Lower leg skin (tissue), 4 donors: ENCODE results near the gene OSBPL5. TPM values are rescaled to one million over a fixed set of nuclear protein-coding genes. Genes with fewer than 3 reads are reported as not detected.

ENCODE experiments used
- DNase-seq, 2 donors: peaks; one replicate each; pipeline ENCODE4 v3.0.0-alpha.2; 2019; ENCODE audit warnings: low spot score in 2 of 2
- H3K4me3 ChIP-seq: fragments of 200-600 bp; sonication (generic); 2 replicates; pipeline ENCODE4 v1.5.1; 2017; ENCODE audit warnings: mild to moderate bottlenecking, low read depth; ENCODE audit not compliant: poor library complexity, severe bottlenecking
- POLR2A ChIP-seq, 2 donors: fragments of 450-650 bp; IDR thresholded peaks; one replicate each; pipeline ENCODE4 v1.6.1; 2016 to 2017; ENCODE audit warnings: antibody characterized with exemption in 2 of 2, mild to moderate bottlenecking in 1 of 2, moderate library complexity in 1 of 2
- WGBS, 2 donors: methylation state at CpG; one replicate each; pipeline ENCODE4 v1.1.5; 2018; 5-methylcytosine and 5-hydroxymethylcytosine counted together
- intact Hi-C: fragments of 100-400 bp; cut with DNase I; formaldehyde crosslinking; loops from one replicate; pipeline ENCODE4 v1.15.0; 2023; ENCODE audit warnings: low total_unique reads
- total RNA-seq, 4 donors: library from RNA; depleted of rRNA; stranded (reverse); fragments of >200 nt; gene quantifications; one replicate each; pipeline ENCODE4 v1.1.0, GENCODE V29; 2016
- TF ChIP-seq, protein P1 (sequence below), 3 donors: fragments of 450-650 bp; IDR thresholded peaks; one replicate each; pipeline ENCODE4 v1.5.1; 2016; ENCODE audit warnings: antibody characterized with exemption in 3 of 3, mild to moderate bottlenecking in 3 of 3, moderate library complexity in 2 of 3

The OSBPL5 gene
- total RNA-seq, 4 donors from 2014 or later, result 39.0 to 77.4 (median 64.2) TPM

DNA sequence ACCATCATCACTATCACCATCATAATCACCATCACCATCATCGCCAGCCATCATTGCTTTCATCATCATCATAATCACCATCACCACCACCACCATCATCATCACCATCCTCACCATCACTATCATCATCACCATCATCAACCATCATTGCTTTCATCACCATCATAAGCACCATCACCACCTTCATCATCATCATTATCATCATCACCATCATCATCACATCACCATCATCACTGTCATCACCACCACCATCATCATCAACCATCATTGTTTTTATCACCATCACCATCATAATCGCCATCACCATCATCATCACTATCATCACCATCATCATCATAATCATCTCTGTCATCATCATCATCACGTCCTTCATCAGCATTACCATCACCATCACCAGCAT is 9.3 kb upstream of the OSBPL5 start:
- WGBS, 2 donors, result 81 to 93% methylated on average over 3 of the region's 3 CpGs
- intact Hi-C loops, result no loop called here
- no peak for TF ChIP-seq POLR2A (IDR thresholded peaks at IDR 0.05)
- TF ChIP-seq, protein P1, sequence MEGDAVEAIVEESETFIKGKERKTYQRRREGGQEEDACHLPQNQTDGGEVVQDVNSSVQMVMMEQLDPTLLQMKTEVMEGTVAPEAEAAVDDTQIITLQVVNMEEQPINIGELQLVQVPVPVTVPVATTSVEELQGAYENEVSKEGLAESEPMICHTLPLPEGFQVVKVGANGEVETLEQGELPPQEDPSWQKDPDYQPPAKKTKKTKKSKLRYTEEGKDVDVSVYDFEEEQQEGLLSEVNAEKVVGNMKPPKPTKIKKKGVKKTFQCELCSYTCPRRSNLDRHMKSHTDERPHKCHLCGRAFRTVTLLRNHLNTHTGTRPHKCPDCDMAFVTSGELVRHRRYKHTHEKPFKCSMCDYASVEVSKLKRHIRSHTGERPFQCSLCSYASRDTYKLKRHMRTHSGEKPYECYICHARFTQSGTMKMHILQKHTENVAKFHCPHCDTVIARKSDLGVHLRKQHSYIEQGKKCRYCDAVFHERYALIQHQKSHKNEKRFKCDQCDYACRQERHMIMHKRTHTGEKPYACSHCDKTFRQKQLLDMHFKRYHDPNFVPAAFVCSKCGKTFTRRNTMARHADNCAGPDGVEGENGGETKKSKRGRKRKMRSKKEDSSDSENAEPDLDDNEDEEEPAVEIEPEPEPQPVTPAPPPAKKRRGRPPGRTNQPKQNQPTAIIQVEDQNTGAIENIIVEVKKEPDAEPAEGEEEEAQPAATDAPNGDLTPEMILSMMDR (IDR thresholded peaks at IDR 0.05), result no peak
- DNase-seq, result no peak
- H3K4me3 ChIP-seq, result no peak overlapping the region

DNA sequence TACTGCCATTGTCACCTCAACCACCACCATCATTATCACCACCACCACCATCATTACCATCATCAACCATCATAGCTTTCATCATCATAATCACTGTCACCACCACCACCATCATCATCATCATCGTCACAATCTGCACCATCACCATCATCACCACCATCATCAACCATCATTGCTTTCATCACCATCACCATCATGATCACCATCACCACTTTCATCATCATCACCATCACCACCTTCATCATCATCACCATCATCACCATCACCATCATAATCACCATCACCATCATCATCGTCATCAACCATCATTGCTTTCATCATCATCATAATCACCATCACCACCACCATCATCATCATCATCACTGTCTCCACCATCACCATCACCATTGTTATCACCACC is 8.7 kb upstream of the OSBPL5 start:
- 94 to 95% methylated on average over 2 of the region's 2 CpGs for WGBS, 2 donors
- intact Hi-C loops, result no loop called here

DNA sequence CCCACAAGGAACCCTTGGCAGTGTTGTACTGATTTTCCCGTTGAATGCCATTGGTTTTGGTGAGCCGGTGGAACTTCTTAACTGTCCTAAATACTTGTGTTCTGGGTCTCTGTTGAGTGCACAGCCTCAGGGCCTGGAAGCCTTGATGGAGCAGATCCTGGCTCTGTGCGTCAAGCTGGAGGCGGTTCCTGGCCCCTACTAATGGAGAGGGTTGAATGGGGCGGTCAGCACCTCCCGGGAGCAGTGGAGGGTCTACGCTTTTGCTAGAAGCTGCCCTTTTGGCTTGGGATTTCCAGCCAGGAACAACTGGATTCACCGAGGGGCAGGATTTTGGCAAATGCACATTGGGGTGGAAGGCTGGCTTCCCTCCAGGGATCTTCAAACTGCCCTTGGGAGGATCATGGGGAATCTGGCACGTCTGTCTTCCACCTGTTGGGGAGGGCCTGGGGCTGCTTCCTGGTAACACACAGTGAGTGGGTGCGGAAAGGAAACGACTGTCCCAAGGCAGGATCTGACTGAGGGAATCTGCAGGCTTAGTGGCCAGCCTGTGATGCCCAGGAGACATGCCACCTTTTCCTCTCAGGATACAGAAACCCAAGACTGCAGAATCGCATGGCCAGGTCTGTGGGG is 6.9 kb upstream of the OSBPL5 start:
- 66 to 69% methylated on average over 12 of the region's 12 CpGs for WGBS, 2 donors
- no peak for DNase-seq
- intact Hi-C loops, result no loop called here
- H3K4me3 ChIP-seq, result no peak overlapping the region
- TF ChIP-seq, protein P1 (IDR thresholded peaks at IDR 0.05), result no peak
- no peak for TF ChIP-seq POLR2A (IDR thresholded peaks at IDR 0.05)

More for the DNA sequence above, 8.7 kb upstream of the OSBPL5 start:
- DNase-seq, result no peak
- no peak overlapping the region for H3K4me3 ChIP-seq
- TF ChIP-seq POLR2A (IDR thresholded peaks at IDR 0.05), result no peak
- TF ChIP-seq, protein P1 (IDR thresholded peaks at IDR 0.05), result no peak

DNA sequence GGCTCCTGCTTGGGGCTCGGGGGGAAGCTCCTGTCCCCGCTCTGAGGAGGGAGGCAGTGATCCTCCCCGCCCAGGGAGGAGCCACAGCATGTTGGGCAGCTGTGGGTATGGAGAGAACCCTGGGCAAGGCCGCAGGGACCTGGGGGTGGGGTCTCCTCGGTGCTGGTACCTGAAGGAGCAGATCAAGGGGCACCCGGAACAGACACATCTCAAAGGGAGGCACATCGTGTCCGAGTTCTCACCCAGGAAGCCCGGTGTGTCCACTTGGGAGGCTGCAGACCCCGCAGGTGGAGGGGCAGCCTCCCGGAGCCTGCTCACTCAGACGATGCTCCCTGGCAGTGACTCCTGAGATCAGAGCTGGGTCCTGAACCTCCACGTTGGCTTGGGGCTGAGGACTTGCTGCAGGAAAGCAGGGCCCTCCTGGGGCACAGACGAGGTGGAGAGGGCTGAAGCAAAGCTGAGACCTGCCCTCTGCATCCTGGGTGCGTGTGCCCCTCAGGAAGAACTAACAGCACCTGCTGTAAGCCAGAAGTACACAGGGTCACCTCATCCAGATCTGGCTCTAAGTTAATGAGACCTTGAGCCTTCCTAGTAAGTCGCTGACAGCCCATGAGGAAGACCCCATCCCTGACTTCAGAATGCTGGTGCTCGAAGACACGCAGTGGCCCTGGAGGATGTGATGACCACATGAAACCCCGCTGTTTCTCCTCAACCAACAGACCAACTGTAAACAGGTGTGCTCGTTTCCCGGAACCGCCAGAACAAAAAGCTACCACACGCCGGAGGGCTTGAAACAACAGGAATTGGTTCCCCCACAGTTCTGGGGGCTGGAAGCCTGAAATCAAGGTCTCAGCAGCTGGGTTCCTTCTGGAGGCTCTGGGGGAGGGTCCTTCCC is 5.9 kb upstream of the OSBPL5 start:
- TF ChIP-seq, protein P1 (IDR thresholded peaks at IDR 0.05), result no peak
- TF ChIP-seq POLR2A (IDR thresholded peaks at IDR 0.05), result no peak
- WGBS, 2 donors, result 85 to 90% methylated on average over 15 to 21 of the region's 24 CpGs
- no peak overlapping the region for H3K4me3 ChIP-seq
- intact Hi-C loops, result no loop called here
- no peak for DNase-seq

DNA sequence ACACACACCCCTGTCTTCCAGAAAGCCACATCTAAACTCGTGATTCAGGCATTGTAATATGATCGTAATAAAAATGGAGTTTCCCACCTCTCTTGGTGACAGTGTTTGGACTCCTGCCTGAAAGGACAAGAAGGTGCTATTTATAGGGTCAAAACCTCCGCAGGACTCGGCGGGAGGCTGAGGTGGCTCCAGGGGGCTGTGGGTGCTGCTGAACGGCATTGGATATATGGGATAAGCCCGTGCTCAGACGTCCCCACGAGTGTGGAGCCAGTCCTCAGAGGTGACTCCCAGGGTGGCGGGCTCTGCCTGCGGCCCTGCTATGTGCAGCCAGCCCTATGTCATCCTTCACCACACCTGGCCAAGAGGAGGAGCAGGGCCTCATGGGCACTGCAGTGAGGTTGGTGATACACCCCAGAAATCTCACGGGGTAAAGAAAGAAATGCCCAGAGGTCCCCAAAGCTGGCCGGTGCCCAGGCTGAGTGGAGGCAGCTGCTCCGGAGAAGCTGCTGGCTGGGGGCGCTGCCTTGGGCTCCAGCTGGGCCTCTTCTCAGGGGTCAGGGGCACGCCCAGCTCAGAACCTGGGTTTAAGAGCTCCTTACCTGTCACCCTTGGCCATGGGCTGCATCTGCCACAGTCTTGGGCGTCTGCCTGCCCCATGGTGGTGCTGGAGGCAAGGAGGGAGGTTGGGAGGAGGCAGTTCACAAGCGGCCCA is 5.1 kb upstream of the OSBPL5 start:
- no peak for DNase-seq
- H3K4me3 ChIP-seq, result no peak overlapping the region
- 47 to 56% methylated on average over 14 to 18 of the region's 18 CpGs for WGBS, 2 donors
- intact Hi-C loops, result no loop called here
- TF ChIP-seq, protein P1 (IDR thresholded peaks at IDR 0.05), result no peak
- no peak for TF ChIP-seq POLR2A (IDR thresholded peaks at IDR 0.05)
